Measurements from ENCODE around the gene SPIRE2.

DNA sequence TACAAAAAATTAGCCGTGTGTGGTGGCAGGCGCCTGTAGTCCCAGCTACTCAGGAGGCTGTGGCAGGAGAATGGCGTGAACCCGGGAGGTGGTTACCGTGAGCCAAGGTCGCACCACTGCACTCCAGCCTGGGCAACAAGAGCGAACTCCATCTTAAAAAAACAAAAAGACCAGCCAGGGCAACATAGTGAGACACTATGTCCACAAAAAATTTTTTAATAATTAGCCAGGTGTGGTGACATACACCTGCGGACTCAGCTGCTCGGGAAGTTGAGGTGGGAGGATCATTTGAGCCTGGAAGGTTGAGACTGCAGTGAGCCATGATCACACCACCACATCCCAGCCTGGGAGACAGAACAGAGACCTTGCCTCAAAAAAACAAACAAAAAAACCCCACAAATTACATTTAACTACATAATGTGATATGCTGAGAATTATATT, 40.9 kb upstream of the SPIRE2 start:
- TF ChIP-seq, protein P1, sequence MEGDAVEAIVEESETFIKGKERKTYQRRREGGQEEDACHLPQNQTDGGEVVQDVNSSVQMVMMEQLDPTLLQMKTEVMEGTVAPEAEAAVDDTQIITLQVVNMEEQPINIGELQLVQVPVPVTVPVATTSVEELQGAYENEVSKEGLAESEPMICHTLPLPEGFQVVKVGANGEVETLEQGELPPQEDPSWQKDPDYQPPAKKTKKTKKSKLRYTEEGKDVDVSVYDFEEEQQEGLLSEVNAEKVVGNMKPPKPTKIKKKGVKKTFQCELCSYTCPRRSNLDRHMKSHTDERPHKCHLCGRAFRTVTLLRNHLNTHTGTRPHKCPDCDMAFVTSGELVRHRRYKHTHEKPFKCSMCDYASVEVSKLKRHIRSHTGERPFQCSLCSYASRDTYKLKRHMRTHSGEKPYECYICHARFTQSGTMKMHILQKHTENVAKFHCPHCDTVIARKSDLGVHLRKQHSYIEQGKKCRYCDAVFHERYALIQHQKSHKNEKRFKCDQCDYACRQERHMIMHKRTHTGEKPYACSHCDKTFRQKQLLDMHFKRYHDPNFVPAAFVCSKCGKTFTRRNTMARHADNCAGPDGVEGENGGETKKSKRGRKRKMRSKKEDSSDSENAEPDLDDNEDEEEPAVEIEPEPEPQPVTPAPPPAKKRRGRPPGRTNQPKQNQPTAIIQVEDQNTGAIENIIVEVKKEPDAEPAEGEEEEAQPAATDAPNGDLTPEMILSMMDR (IDR thresholded peaks at IDR 0.05) = no peak
- TF ChIP-seq POLR2A (IDR thresholded peaks at IDR 0.05) (no peak), EP300 (IDR thresholded peaks at IDR 0.05) (no peak)
